ENCODE data around the gene NOP9.

Gene NOP9

GRCh38 chr14:24281636-24282035, 18.0 kb upstream of the NOP9 start:
- no peak overlapping the region for H4K8ac ChIP-seq (ENCODE audit: low read depth, low read length)
- H3K27ac ChIP-seq (ENCODE audit: low read depth, low read length): no peak overlapping the region
- no peak overlapping the region for H4K5ac ChIP-seq (ENCODE audit: low read length)
- H3K4ac ChIP-seq (ENCODE audit: low read depth, low read length): no peak overlapping the region
- no peaks in the 10 kb centered on the region for H3K36me3 ChIP-seq (ENCODE audit: control insufficient read depth, insufficient read depth, low read length)
- H3K79me2 ChIP-seq (ENCODE audit: control insufficient read depth, insufficient read depth, low read length): no peaks in the 10 kb centered on the region
- H3K4me2 ChIP-seq (ENCODE audit: low read length): no peak overlapping the region
- H3K23ac ChIP-seq (ENCODE audit: low read length): no peak overlapping the region
- no peak overlapping the region for H2BK5ac ChIP-seq (ENCODE audit: low read length)
- H2BK15ac ChIP-seq (replicated peaks; ENCODE audit: low read depth): no peak overlapping the region
- H2BK120ac ChIP-seq (ENCODE audit: low read depth, low read length): no peak overlapping the region
- no peak overlapping the region for H3K56ac ChIP-seq (ENCODE audit: low read length)
- no CpG with 5 or more reads among the region's 7 CpGs for WGBS (ENCODE audit: extremely low coverage, insufficient coverage, low lambda C conversion rate)
- H3K4me1 ChIP-seq (ENCODE audit: control insufficient read depth, low read depth, low read length): no peaks in the 10 kb centered on the region
- no peak overlapping the region for H2AK5ac ChIP-seq (ENCODE audit: low read length)
- H3K79me1 ChIP-seq (ENCODE audit: low read length): no peaks in the 10 kb centered on the region
- no peak overlapping the region for H3K9ac ChIP-seq (ENCODE audit: low read length)
- H3K27me3 ChIP-seq (ENCODE audit: insufficient read depth, low read length, poor library complexity): no peaks in the 10 kb centered on the region
- no peak overlapping the region for H3K4me3 ChIP-seq (ENCODE audit: low read length)
- no peak overlapping the region for H3K18ac ChIP-seq (ENCODE audit: low read length)
- DNase-seq: no peak

DNA sequence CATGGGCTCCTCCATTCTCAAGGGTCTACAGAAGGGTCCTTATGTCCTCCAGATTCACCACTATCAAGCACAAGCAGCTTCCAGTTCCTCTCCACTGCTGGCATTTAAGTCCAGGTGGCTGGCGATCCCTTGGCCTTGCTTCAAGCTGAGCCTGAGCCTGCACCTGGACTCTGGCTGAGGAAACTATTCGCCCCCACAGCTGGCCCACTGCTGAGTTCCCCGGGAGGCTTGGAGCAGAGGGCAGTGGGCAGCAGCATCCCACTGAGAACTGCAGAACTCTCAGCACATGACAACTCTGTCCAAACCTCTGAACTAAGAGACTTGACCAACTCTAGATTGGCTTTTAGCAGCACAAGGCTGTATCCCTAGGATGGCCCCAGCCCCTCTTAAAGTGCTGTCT, 16.9 kb upstream of the NOP9 start:
- DNase-seq: no peak
- H2BK15ac ChIP-seq (replicated peaks; ENCODE audit: low read depth): no peak overlapping the region
- no peak overlapping the region for H3K4me3 ChIP-seq (ENCODE audit: low read length)
- H3K4me2 ChIP-seq (ENCODE audit: low read length): no peak overlapping the region
- no peak overlapping the region for H3K18ac ChIP-seq (ENCODE audit: low read length)
- no peak overlapping the region for H2BK5ac ChIP-seq (ENCODE audit: low read length)
- no CpG with 5 or more reads among the region's 3 CpGs for WGBS (ENCODE audit: extremely low coverage, insufficient coverage, low lambda C conversion rate)
- no peak overlapping the region for H2BK120ac ChIP-seq (ENCODE audit: low read depth, low read length)
- no peaks in the 10 kb centered on the region for H3K79me1 ChIP-seq (ENCODE audit: low read length)
- no peaks in the 10 kb centered on the region for H3K36me3 ChIP-seq (ENCODE audit: control insufficient read depth, insufficient read depth, low read length)
- no peaks in the 10 kb centered on the region for H3K27me3 ChIP-seq (ENCODE audit: insufficient read depth, low read length, poor library complexity)
- no peak overlapping the region for H2AK5ac ChIP-seq (ENCODE audit: low read length)
- no peak overlapping the region for H3K56ac ChIP-seq (ENCODE audit: low read length)
- no peak overlapping the region for H3K4ac ChIP-seq (ENCODE audit: low read depth, low read length)
- no peak overlapping the region for H3K9ac ChIP-seq (ENCODE audit: low read length)
- no peak overlapping the region for H4K8ac ChIP-seq (ENCODE audit: low read depth, low read length)
- H4K5ac ChIP-seq (ENCODE audit: low read length): no peak overlapping the region
- no peak overlapping the region for H3K27ac ChIP-seq (ENCODE audit: low read depth, low read length)
- H3K4me1 ChIP-seq (ENCODE audit: control insufficient read depth, low read depth, low read length): no peaks in the 10 kb centered on the region
- no peak overlapping the region for H3K23ac ChIP-seq (ENCODE audit: low read length)
- no peaks in the 10 kb centered on the region for H3K79me2 ChIP-seq (ENCODE audit: control insufficient read depth, insufficient read depth, low read length)

- no peak overlapping the region for H3K9ac ChIP-seq (ENCODE audit: low read length)
- no peak overlapping the region for H3K4me2 ChIP-seq (ENCODE audit: low read length)
- DNase-seq: no peak
- H3K27ac ChIP-seq (ENCODE audit: low read depth, low read length): no peak overlapping the region
- WGBS (ENCODE audit: extremely low coverage, insufficient coverage, low lambda C conversion rate): no CpG with 5 or more reads among the region's 5 CpGs
- H3K27me3 ChIP-seq (ENCODE audit: insufficient read depth, low read length, poor library complexity): no peaks in the 10 kb centered on the region
- no peaks in the 10 kb centered on the region for H3K4me1 ChIP-seq (ENCODE audit: control insufficient read depth, low read depth, low read length)
- no peaks in the 10 kb centered on the region for H3K79me1 ChIP-seq (ENCODE audit: low read length)
- H4K5ac ChIP-seq (ENCODE audit: low read length): no peak overlapping the region
- no peaks in the 10 kb centered on the region for H3K36me3 ChIP-seq (ENCODE audit: control insufficient read depth, insufficient read depth, low read length)
- H3K18ac ChIP-seq (ENCODE audit: low read length): no peak overlapping the region
- no peak overlapping the region for H2BK15ac ChIP-seq (replicated peaks; ENCODE audit: low read depth)
- no peak overlapping the region for H3K56ac ChIP-seq (ENCODE audit: low read length)
- H3K23ac ChIP-seq (ENCODE audit: low read length): no peak overlapping the region
- no peak overlapping the region for H3K4ac ChIP-seq (ENCODE audit: low read depth, low read length)
- H3K79me2 ChIP-seq (ENCODE audit: control insufficient read depth, insufficient read depth, low read length): no peaks in the 10 kb centered on the region
- no peak overlapping the region for H2AK5ac ChIP-seq (ENCODE audit: low read length)
- H2BK5ac ChIP-seq (ENCODE audit: low read length): no peak overlapping the region
- H4K8ac ChIP-seq (ENCODE audit: low read depth, low read length): no peak overlapping the region
- no peak overlapping the region for H3K4me3 ChIP-seq (ENCODE audit: low read length)
- H2BK120ac ChIP-seq (ENCODE audit: low read depth, low read length): no peak overlapping the region
Measured at GRCh38 chr14:24283796-24284460, 15.7 kb upstream of the NOP9 start.

GRCh38 chr14:24284501-24285035, 15.1 kb upstream of the NOP9 start:
- no peak overlapping the region for H3K4me3 ChIP-seq (ENCODE audit: low read length)
- H4K5ac ChIP-seq (ENCODE audit: low read length): no peak overlapping the region
- H3K79me2 ChIP-seq (ENCODE audit: control insufficient read depth, insufficient read depth, low read length): no peaks in the 10 kb centered on the region
- H3K9ac ChIP-seq (ENCODE audit: low read length): no peak overlapping the region
- no peak overlapping the region for H3K27ac ChIP-seq (ENCODE audit: low read depth, low read length)
- H3K23ac ChIP-seq (ENCODE audit: low read length): no peak overlapping the region
- H3K4me1 ChIP-seq (ENCODE audit: control insufficient read depth, low read depth, low read length): no peaks in the 10 kb centered on the region
- no peak overlapping the region for H2BK15ac ChIP-seq (replicated peaks; ENCODE audit: low read depth)
- WGBS (ENCODE audit: extremely low coverage, insufficient coverage, low lambda C conversion rate): no CpG with 5 or more reads among the region's 11 CpGs
- H3K4me2 ChIP-seq (ENCODE audit: low read length): no peak overlapping the region
- H2AK5ac ChIP-seq (ENCODE audit: low read length): no peak overlapping the region
- no peak overlapping the region for H2BK5ac ChIP-seq (ENCODE audit: low read length)
- no peak overlapping the region for H4K8ac ChIP-seq (ENCODE audit: low read depth, low read length)
- no peak overlapping the region for H3K56ac ChIP-seq (ENCODE audit: low read length)
- H2BK120ac ChIP-seq (ENCODE audit: low read depth, low read length): no peak overlapping the region
- H3K27me3 ChIP-seq (ENCODE audit: insufficient read depth, low read length, poor library complexity): no peaks in the 10 kb centered on the region
- no peak overlapping the region for H3K18ac ChIP-seq (ENCODE audit: low read length)
- no peaks in the 10 kb centered on the region for H3K79me1 ChIP-seq (ENCODE audit: low read length)
- H3K4ac ChIP-seq (ENCODE audit: low read depth, low read length): no peak overlapping the region
- DNase-seq: no peak
- H3K36me3 ChIP-seq (ENCODE audit: control insufficient read depth, insufficient read depth, low read length): no peaks in the 10 kb centered on the region

GRCh38 chr14:24285351-24285750, 14.3 kb upstream of the NOP9 start:
- Histone ChIP-seq H3K18ac (ENCODE audit: low read length) (no peak overlapping the region), H2AK5ac (ENCODE audit: low read length) (no peak overlapping the region), H3K27me3 (ENCODE audit: insufficient read depth, low read length, poor library complexity) (no peaks in the 10 kb centered on the region), H3K4me2 (ENCODE audit: low read length) (no peak overlapping the region), H3K79me2 (ENCODE audit: control insufficient read depth, insufficient read depth, low read length) (no peaks in the 10 kb centered on the region), H4K5ac (ENCODE audit: low read length) (no peak overlapping the region), H3K56ac (ENCODE audit: low read length) (no peak overlapping the region), H2BK120ac (ENCODE audit: low read depth, low read length) (no peak overlapping the region), H3K79me1 (ENCODE audit: low read length) (no peaks in the 10 kb centered on the region), H3K36me3 (ENCODE audit: control insufficient read depth, insufficient read depth, low read length) (peaks cover 2% of the 10 kb centered on the region), H4K8ac (ENCODE audit: low read depth, low read length) (no peak overlapping the region), H3K9ac (ENCODE audit: low read length) (no peak overlapping the region), H2BK15ac (replicated peaks; ENCODE audit: low read depth) (no peak overlapping the region), H3K4me3 (ENCODE audit: low read length) (no peak overlapping the region), H3K23ac (ENCODE audit: low read length) (no peak overlapping the region), H3K27ac (ENCODE audit: low read depth, low read length) (no peak overlapping the region), H3K4me1 (ENCODE audit: control insufficient read depth, low read depth, low read length) (no peaks in the 10 kb centered on the region), H3K4ac (ENCODE audit: low read depth, low read length) (no peak overlapping the region), H2BK5ac (ENCODE audit: low read length) (no peak overlapping the region)
- no peak for DNase-seq
- no CpG with 5 or more reads among the region's 4 CpGs for WGBS (ENCODE audit: extremely low coverage, insufficient coverage, low lambda C conversion rate)

DNA sequence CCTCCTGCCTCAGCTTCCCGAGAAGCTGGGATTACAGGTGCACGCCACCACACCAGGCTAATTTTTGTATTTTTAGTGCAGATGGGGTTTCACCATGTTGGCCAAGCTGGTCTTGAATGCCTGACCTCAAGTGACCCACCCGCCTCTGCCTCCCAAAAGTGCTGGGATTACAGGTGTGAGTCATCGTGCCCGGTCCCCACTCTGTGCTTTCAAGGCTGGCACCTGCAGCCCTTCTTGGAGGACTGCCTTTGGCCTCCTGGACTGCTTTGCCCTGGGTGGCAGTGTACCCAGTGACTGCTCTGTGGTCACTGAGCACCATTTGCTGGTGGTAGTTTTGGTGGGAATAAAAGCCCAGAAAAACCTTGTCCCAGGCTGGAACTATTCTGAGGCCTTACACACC, 12.7 kb upstream of the NOP9 start:
- H3K36me3 ChIP-seq (ENCODE audit: control insufficient read depth, insufficient read depth, low read length): peaks cover 2% of the 10 kb centered on the region
- H2BK120ac ChIP-seq (ENCODE audit: low read depth, low read length): no peak overlapping the region
- H4K8ac ChIP-seq (ENCODE audit: low read depth, low read length): no peak overlapping the region
- H3K18ac ChIP-seq (ENCODE audit: low read length): no peak overlapping the region
- H3K4me3 ChIP-seq (ENCODE audit: low read length): no peak overlapping the region
- no peak overlapping the region for H3K27ac ChIP-seq (ENCODE audit: low read depth, low read length)
- no peak overlapping the region for H3K56ac ChIP-seq (ENCODE audit: low read length)
- H3K9ac ChIP-seq (ENCODE audit: low read length): no peak overlapping the region
- H3K23ac ChIP-seq (ENCODE audit: low read length): no peak overlapping the region
- H3K79me2 ChIP-seq (ENCODE audit: control insufficient read depth, insufficient read depth, low read length): no peaks in the 10 kb centered on the region
- no peak overlapping the region for H2BK15ac ChIP-seq (replicated peaks; ENCODE audit: low read depth)
- H3K4ac ChIP-seq (ENCODE audit: low read depth, low read length): no peak overlapping the region
- H3K27me3 ChIP-seq (ENCODE audit: insufficient read depth, low read length, poor library complexity): no peaks in the 10 kb centered on the region
- no peak for DNase-seq
- no CpG with 5 or more reads among the region's 5 CpGs for WGBS (ENCODE audit: extremely low coverage, insufficient coverage, low lambda C conversion rate)
- no peak overlapping the region for H4K5ac ChIP-seq (ENCODE audit: low read length)
- H3K4me2 ChIP-seq (ENCODE audit: low read length): no peak overlapping the region
- H2BK5ac ChIP-seq (ENCODE audit: low read length): no peak overlapping the region
- H3K4me1 ChIP-seq (ENCODE audit: control insufficient read depth, low read depth, low read length): no peaks in the 10 kb centered on the region
- no peaks in the 10 kb centered on the region for H3K79me1 ChIP-seq (ENCODE audit: low read length)
- H2AK5ac ChIP-seq (ENCODE audit: low read length): no peak overlapping the region
